Astrocyte (in vitro differentiated cells and primary cell): ENCODE results near the gene VSTM2L. TPM values are rescaled to one million over a fixed set of nuclear protein-coding genes. Genes with fewer than 3 reads are reported as not detected.

ENCODE experiments used
- DNase-seq: peaks from one replicate; pipeline ENCODE4 v3.0.0-alpha.2; 2010; ENCODE audit warnings: low read depth
- FAIRE-seq: peaks from 2 replicates; lab custom pipeline; 2011; peaks lifted over from hg19 to GRCh38; lab: Jason Lieb, UNC
- H2AFZ ChIP-seq: 2 replicates; pipeline ENCODE4 v1.6.0; 2012; ENCODE audit warnings: low read depth, low read length, inconsistent platforms
- H3K27ac ChIP-seq: 2 replicates; pipeline ENCODE4 v1.5.1; 2011; ENCODE audit warnings: low read depth, low read length, inconsistent platforms
- H3K27me3 ChIP-seq: 2 replicates; pipeline ENCODE4 v1.6.0; 2011; ENCODE audit warnings: low read length, inconsistent platforms; ENCODE audit not compliant: insufficient read depth
- H3K36me3 ChIP-seq: 2 replicates; pipeline ENCODE4 v1.5.1; 2011; ENCODE audit warnings: low read length, inconsistent platforms; ENCODE audit not compliant: insufficient read depth
- H3K4me1 ChIP-seq: 2 replicates; pipeline ENCODE4 v1.5.1; 2011; ENCODE audit warnings: low read length, inconsistent platforms; ENCODE audit not compliant: insufficient read depth
- H3K4me2 ChIP-seq: 2 replicates; pipeline ENCODE4 v1.6.0; 2012; ENCODE audit warnings: low read length, inconsistent platforms
- H3K4me3 ChIP-seq: 2 replicates; pipeline ENCODE4 v1.5.1; 2011; ENCODE audit warnings: low read depth, mild to moderate bottlenecking, low read length, inconsistent platforms; ENCODE audit not compliant: insufficient read depth
- H3K79me2 ChIP-seq: 2 replicates; pipeline ENCODE4 v1.6.0; 2012; ENCODE audit warnings: mild to moderate bottlenecking, low read length, inconsistent platforms; ENCODE audit not compliant: insufficient read depth
- H3K9ac ChIP-seq: 2 replicates; pipeline ENCODE4 v1.6.0; 2012; ENCODE audit warnings: mild to moderate bottlenecking, low read length, inconsistent platforms
- H3K9me3 ChIP-seq: 2 replicates; pipeline ENCODE4 v1.5.1; 2012; ENCODE audit warnings: low read depth, mild to moderate bottlenecking, low read length, inconsistent platforms; ENCODE audit not compliant: insufficient read depth
- H4K20me1 ChIP-seq: 2 replicates; pipeline ENCODE4 v1.6.0; 2012; ENCODE audit warnings: low read length, inconsistent platforms; ENCODE audit not compliant: insufficient read depth
- H3K27ac Mint-ChIP-seq: one replicate; pipeline ENCODE4 v1.8.0; 2021; ENCODE audit warnings: mild to moderate bottlenecking, mixed read lengths; ENCODE audit not compliant: unreplicated experiment
- H3K27me3 Mint-ChIP-seq: one replicate; pipeline ENCODE4 v1.8.0; 2021; ENCODE audit warnings: low read depth, mixed read lengths; ENCODE audit not compliant: unreplicated experiment
- H3K36me3 Mint-ChIP-seq: one replicate; pipeline ENCODE4 v1.8.0; 2021; ENCODE audit warnings: low read depth, mixed read lengths; ENCODE audit not compliant: unreplicated experiment
- H3K4me1 Mint-ChIP-seq: one replicate; pipeline ENCODE4 v1.8.0; 2021; ENCODE audit warnings: low read depth, mixed read lengths; ENCODE audit not compliant: unreplicated experiment
- H3K4me3 Mint-ChIP-seq: one replicate; pipeline ENCODE4 v1.8.0; 2021; ENCODE audit warnings: mild to moderate bottlenecking, moderate library complexity, mixed read lengths; ENCODE audit not compliant: unreplicated experiment
- H3K9me3 Mint-ChIP-seq: one replicate; pipeline ENCODE4 v1.8.0; 2021; ENCODE audit warnings: mild to moderate bottlenecking, mixed read lengths; ENCODE audit not compliant: unreplicated experiment
- EZH2 ChIP-seq: IDR thresholded peaks from 2 replicates; pipeline ENCODE4 v1.6.1; 2012; ENCODE audit warnings: mild to moderate bottlenecking, low read length, inconsistent platforms; ENCODE audit not compliant: insufficient read depth
- total RNA-seq: library from RNA; stranded (reverse); gene quantifications from 2 replicates; pipeline ENCODE4 v1.2.1, GENCODE V29; 2021
- TF ChIP-seq, protein P1 (sequence below): IDR thresholded peaks from 2 replicates; pipeline ENCODE4 v1.5.1; 2011; ENCODE audit warnings: low read depth, mild to moderate bottlenecking, inconsistent platforms, low read length, moderate library complexity; ENCODE audit not compliant: insufficient read depth

VSTM2L gene
- total RNA-seq, 1 donor from 2014 or later = 18.5 TPM

DNA sequence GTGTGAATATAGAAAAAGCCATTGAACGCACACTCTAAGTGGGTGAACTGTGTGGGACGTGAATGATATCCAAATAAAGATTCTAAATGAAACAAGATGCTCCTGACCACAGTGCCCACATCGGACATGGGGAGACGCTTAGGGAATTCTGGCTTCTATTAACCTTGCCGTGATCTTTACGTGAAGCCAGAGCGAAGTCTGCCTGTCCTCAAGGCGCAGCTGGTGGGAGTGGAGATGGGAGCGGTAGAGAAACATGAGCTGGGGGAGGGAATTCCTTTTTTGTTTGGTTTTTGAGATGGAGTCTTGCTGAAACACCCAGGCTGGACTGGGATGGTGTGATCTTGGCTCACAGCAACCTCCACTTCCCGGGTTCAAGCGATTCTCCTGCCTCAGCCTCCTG is 46.0 kb downstream of the VSTM2L start:
- Histone ChIP-seq H3K79me2 (no peaks in the 10 kb centered on the region), H3K27me3 (no peaks in the 10 kb centered on the region), H3K9me3 (peaks cover 9% of the 10 kb centered on the region), H2AFZ (no peak overlapping the region), H4K20me1 (no peaks in the 10 kb centered on the region), H3K4me3 (no peak overlapping the region), H3K36me3 (no peaks in the 10 kb centered on the region), H3K27ac (no peak overlapping the region), H3K9ac (no peak overlapping the region), H3K4me2 (no peak overlapping the region), H3K4me1 (no peaks in the 10 kb centered on the region)
- FAIRE-seq (no peak), DNase-seq (no peak)
- H3K9me3 Mint-ChIP-seq = peaks cover 19% of the 10 kb centered on the region
- TF ChIP-seq EZH2 = no peak
- no peaks in the 10 kb centered on the region for H3K27me3 Mint-ChIP-seq
- no peak overlapping the region for H3K27ac Mint-ChIP-seq
- no peaks in the 10 kb centered on the region for H3K4me1 Mint-ChIP-seq
- H3K4me3 Mint-ChIP-seq = no peak overlapping the region
- H3K36me3 Mint-ChIP-seq = peaks cover 4% of the 10 kb centered on the region

GRCh38 chr20:37954190-37954589 is 51.3 kb downstream of the VSTM2L start:
- no peaks in the 10 kb centered on the region for H3K36me3 ChIP-seq
- no peak overlapping the region for H3K4me3 Mint-ChIP-seq

DNA sequence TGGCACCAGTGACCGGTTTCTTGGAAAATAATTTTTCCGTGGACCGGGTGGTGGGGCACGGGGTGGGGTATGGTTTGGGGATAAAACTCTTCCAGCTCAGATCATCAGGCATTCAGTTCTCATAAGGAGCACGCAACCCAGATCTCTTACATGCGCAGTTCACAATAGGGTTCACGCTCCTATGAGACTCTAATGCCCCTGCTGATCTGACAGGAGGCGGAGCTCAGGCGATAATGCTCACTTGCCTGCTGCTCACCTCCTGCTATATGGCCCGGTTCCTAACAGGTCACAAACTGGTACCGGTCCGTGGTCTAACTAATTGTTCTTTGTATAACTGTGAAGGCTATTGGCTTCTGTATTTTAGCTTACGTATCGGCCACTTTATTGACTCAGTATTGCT is 51.7 kb downstream of the VSTM2L start:
- H3K4me1 Mint-ChIP-seq = no peaks in the 10 kb centered on the region
- Histone ChIP-seq H4K20me1 (no peaks in the 10 kb centered on the region), H2AFZ (no peak overlapping the region), H3K27me3 (peaks cover 21% of the 10 kb centered on the region), H3K9me3 (no peaks in the 10 kb centered on the region), H3K9ac (no peak overlapping the region), H3K4me1 (no peaks in the 10 kb centered on the region), H3K36me3 (no peaks in the 10 kb centered on the region), H3K79me2 (no peaks in the 10 kb centered on the region), H3K4me2 (no peak overlapping the region), H3K27ac (no peak overlapping the region), H3K4me3 (no peak overlapping the region)
- FAIRE-seq (no peak), DNase-seq (no peak)
- TF ChIP-seq EZH2 = no peak
- TF ChIP-seq, protein P1, sequence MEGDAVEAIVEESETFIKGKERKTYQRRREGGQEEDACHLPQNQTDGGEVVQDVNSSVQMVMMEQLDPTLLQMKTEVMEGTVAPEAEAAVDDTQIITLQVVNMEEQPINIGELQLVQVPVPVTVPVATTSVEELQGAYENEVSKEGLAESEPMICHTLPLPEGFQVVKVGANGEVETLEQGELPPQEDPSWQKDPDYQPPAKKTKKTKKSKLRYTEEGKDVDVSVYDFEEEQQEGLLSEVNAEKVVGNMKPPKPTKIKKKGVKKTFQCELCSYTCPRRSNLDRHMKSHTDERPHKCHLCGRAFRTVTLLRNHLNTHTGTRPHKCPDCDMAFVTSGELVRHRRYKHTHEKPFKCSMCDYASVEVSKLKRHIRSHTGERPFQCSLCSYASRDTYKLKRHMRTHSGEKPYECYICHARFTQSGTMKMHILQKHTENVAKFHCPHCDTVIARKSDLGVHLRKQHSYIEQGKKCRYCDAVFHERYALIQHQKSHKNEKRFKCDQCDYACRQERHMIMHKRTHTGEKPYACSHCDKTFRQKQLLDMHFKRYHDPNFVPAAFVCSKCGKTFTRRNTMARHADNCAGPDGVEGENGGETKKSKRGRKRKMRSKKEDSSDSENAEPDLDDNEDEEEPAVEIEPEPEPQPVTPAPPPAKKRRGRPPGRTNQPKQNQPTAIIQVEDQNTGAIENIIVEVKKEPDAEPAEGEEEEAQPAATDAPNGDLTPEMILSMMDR = no peak
- peaks cover 5% of the 10 kb centered on the region for H3K9me3 Mint-ChIP-seq
- H3K36me3 Mint-ChIP-seq = no peaks in the 10 kb centered on the region
- no peak overlapping the region for H3K4me3 Mint-ChIP-seq
- no peak overlapping the region for H3K27ac Mint-ChIP-seq
- H3K27me3 Mint-ChIP-seq = peaks cover 15% of the 10 kb centered on the region

More at GRCh38 chr20:37954190-37954589, 51.3 kb downstream of the VSTM2L start:
- H3K4me2 ChIP-seq = no peak overlapping the region
- H3K27ac ChIP-seq = no peak overlapping the region
- H3K4me1 ChIP-seq = no peaks in the 10 kb centered on the region
- no peak for TF ChIP-seq EZH2
- TF ChIP-seq, protein P1 = no peak
- DNase-seq = no peak
- Mint-ChIP-seq H3K27ac (no peak overlapping the region), H3K4me1 (no peaks in the 10 kb centered on the region), H3K9me3 (peaks cover 5% of the 10 kb centered on the region), H3K36me3 (no peaks in the 10 kb centered on the region), H3K27me3 (peaks cover 15% of the 10 kb centered on the region)
- H3K4me3 ChIP-seq = no peak overlapping the region
- H3K79me2 ChIP-seq = no peaks in the 10 kb centered on the region
- no peak overlapping the region for H3K9ac ChIP-seq
- FAIRE-seq = no peak
- H3K27me3 ChIP-seq = peaks cover 21% of the 10 kb centered on the region
- no peaks in the 10 kb centered on the region for H3K9me3 ChIP-seq
- no peak overlapping the region for H2AFZ ChIP-seq
- H4K20me1 ChIP-seq = no peaks in the 10 kb centered on the region
